ELR (cell line): Measurements from ENCODE around the gene CDC42BPA.

Experiments used
- DNase-seq: peaks from one replicate; pipeline ENCODE4 v3.0.0-alpha.2; 2015; ENCODE audit warnings: low read depth

CDC42BPA gene

GRCh38 chr1:227335242-227336020 lies 17.1 kb upstream of the CDC42BPA start:
- no peak for DNase-seq

GRCh38 chr1:227333423-227333822 lies 15.1 kb upstream of the CDC42BPA start:
- DNase-seq, result peak; percentile 52

- DNase-seq, result no peak
These were observed 12.2 kb upstream of the CDC42BPA start for GRCh38 chr1:227330279-227331076.

GRCh38 chr1:227328405-227329019 lies 10.2 kb upstream of the CDC42BPA start:
- no peak for DNase-seq

- no peak for DNase-seq
These were observed 6.9 kb upstream of the CDC42BPA start for GRCh38 chr1:227325156-227325555.

- DNase-seq, result no peak
These were observed 5.6 kb upstream of the CDC42BPA start for GRCh38 chr1:227323967-227324268.

GRCh38 chr1:227323171-227323966 lies 5.1 kb upstream of the CDC42BPA start:
- peak; percentile 4 for DNase-seq

GRCh38 chr1:227322376-227322775 lies 4.1 kb upstream of the CDC42BPA start:
- DNase-seq, result no peak

GRCh38 chr1:227321035-227321434 lies 2.7 kb upstream of the CDC42BPA start:
- DNase-seq, result no peak

- DNase-seq, result no peak
These were observed 2.2 kb upstream of the CDC42BPA start for GRCh38 chr1:227320476-227320875.

GRCh38 chr1:227318853-227319607 lies 738 bp upstream of the CDC42BPA start:
- DNase-seq, result peak; percentile 64

- DNase-seq, result peak; percentile 79
These were observed 723 bp downstream of the CDC42BPA start for GRCh38 chr1:227317523-227318015.

- peak; percentile 59 for DNase-seq
These were observed 1.3 kb downstream of the CDC42BPA start for GRCh38 chr1:227317011-227317451.

- no peak for DNase-seq
These were observed 1.8 kb downstream of the CDC42BPA start for GRCh38 chr1:227316456-227316855.

GRCh38 chr1:227315629-227316346 lies 2.5 kb downstream of the CDC42BPA start:
- peak; percentile 76 for DNase-seq

GRCh38 chr1:227314014-227314848 lies 4.1 kb downstream of the CDC42BPA start:
- DNase-seq, result peak; percentile 4

GRCh38 chr1:227312361-227313025 lies 5.8 kb downstream of the CDC42BPA start:
- DNase-seq, result peak; percentile 40

- DNase-seq, result no peak
These were observed 6.8 kb downstream of the CDC42BPA start for GRCh38 chr1:227311389-227312001.
